GM23248 (cell line): ENCODE results near the gene TRIM42.

Experiments used
- EZH2 ChIP-seq: fragments of 200-600 bp; sonication (generic); IDR thresholded peaks from 2 replicates; pipeline ENCODE4 v1.6.1; 2018; ENCODE audit warnings: antibody characterized with exemption, mild to moderate bottlenecking; ENCODE audit not compliant: insufficient read depth, poor library complexity, severe bottlenecking
- EZH2phosphoT487 ChIP-seq: fragments of 200-600 bp; sonication (generic); IDR thresholded peaks from 2 replicates; pipeline ENCODE4 v1.6.1; 2018; ENCODE audit warnings: antibody characterized with exemption, moderate library complexity, mild to moderate bottlenecking, low read depth; ENCODE audit not compliant: insufficient read depth

DNA sequence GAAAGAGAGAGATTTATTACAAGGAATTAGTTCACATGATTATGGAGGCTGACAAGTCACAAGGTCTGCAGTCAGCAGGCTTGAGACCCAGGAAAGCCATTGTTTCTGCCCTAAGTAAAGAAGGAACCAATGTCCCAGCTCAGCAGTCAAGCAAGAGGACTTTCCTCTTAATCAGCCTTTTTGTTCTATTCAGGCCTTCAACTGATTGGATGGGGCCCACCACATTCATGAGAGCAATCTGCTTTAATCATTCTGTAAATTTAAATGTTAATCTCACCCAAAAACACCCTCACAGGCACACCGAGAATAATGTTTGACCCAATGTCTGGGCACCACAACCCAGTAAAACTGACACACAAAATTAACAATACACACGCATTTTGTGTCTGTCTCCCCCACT, 64.3 kb downstream of the TRIM42 start:
- TF ChIP-seq EZH2 (no peak), EZH2phosphoT487 (no peak)
